LHCN-M2 (cell line): Measurements from ENCODE around the gene UGT1A9. TPM values are rescaled to one million over a fixed set of nuclear protein-coding genes. Genes with fewer than 3 reads are reported as not detected.

ENCODE experiments used
- DNase-seq: peaks from one replicate; pipeline ENCODE4 v3.0.0-alpha.2; 2012; ENCODE audit warnings: low read depth
- total RNA-seq: library from RNA; depleted of rRNA; stranded (reverse); fragments of >200 nt; gene quantifications from 2 replicates; pipeline ENCODE4 v1.2.3, GENCODE V29; 2014

UGT1A9 gene
- total RNA-seq, 1 experiment from 2014 or later: not detected

GRCh38 chr2:233758849-233759248 is 87.2 kb downstream of the UGT1A9 start:
- no peak for DNase-seq

GRCh38 chr2:233760043-233760442 is 88.3 kb downstream of the UGT1A9 start, which contains the start of gene UGT1A1:
Gene UGT1A1 (plus strand): TSS chr2:233760270. CDS start chr2:233760288, 18 bp downstream.
- no peak for DNase-seq

GRCh38 chr2:233761040-233761769 is 89.5 kb downstream of the UGT1A9 start:
- DNase-seq: no peak

- peak; percentile 51 for DNase-seq
These were observed 92.6 kb downstream of the UGT1A9 start for GRCh38 chr2:233764264-233764663.

GRCh38 chr2:233764761-233765160 is 93.1 kb downstream of the UGT1A9 start:
- no peak for DNase-seq

- DNase-seq: no peak
These were observed 94.7 kb downstream of the UGT1A9 start for GRCh38 chr2:233766416-233766815.

- DNase-seq: no peak
These were observed 96.4 kb downstream of the UGT1A9 start for GRCh38 chr2:233768076-233768475.

GRCh38 chr2:233769260-233769659 is 97.6 kb downstream of the UGT1A9 start:
- no peak for DNase-seq

- no peak for DNase-seq
These were observed 100.5 kb downstream of the UGT1A9 start for GRCh38 chr2:233772153-233772552.

GRCh38 chr2:233772583-233772982 is 100.9 kb downstream of the UGT1A9 start:
- DNase-seq: no peak

GRCh38 chr2:233773854-233774253 is 102.2 kb downstream of the UGT1A9 start:
- DNase-seq: no peak

- no peak for DNase-seq
These were observed 103.7 kb downstream of the UGT1A9 start for GRCh38 chr2:233775414-233775813.

GRCh38 chr2:233778030-233778429 is 106.3 kb downstream of the UGT1A9 start, which contains the start of gene MROH2A:
Gene MROH2A (plus strand): TSS chr2:233778330. CDS start chr2:233779359, 1,029 bp downstream.
- DNase-seq: no peak

GRCh38 chr2:233779722-233780121 is 108.0 kb downstream of the UGT1A9 start:
- DNase-seq: no peak

GRCh38 chr2:233780771-233781170 is 109.1 kb downstream of the UGT1A9 start:
- DNase-seq: no peak

- DNase-seq: no peak
These were observed 117.9 kb downstream of the UGT1A9 start for GRCh38 chr2:233789554-233789953.

GRCh38 chr2:233791151-233791882 is 119.6 kb downstream of the UGT1A9 start:
- DNase-seq: no peak

- no peak for DNase-seq
These were observed 120.2 kb downstream of the UGT1A9 start for GRCh38 chr2:233791883-233792329.

- DNase-seq: no peak
These were observed 121.0 kb downstream of the UGT1A9 start for GRCh38 chr2:233792720-233793119.

GRCh38 chr2:233793465-233794127 is 121.9 kb downstream of the UGT1A9 start:
- DNase-seq: no peak

GRCh38 chr2:233794128-233794658 is 122.5 kb downstream of the UGT1A9 start:
- DNase-seq: no peak

GRCh38 chr2:233795735-233796171 is 124.1 kb downstream of the UGT1A9 start:
- no peak for DNase-seq
